H1 (cell line): ENCODE measurements around the gene PPME1. TPM values are rescaled to one million over a fixed set of nuclear protein-coding genes. Genes with fewer than 3 reads are reported as not detected.

ENCODE experiments used
- BACH1 ChIP-seq: IDR thresholded peaks from 2 replicates; pipeline ENCODE4 v1.6.1; 2012; ENCODE audit warnings: low read length, improper control_type of control experiment
- BCL11A ChIP-seq, 2 experiments: IDR thresholded peaks; one replicate each; pipeline ENCODE4 v1.6.1; 2011; ENCODE audit warnings: low read depth in 2 of 2, low read length in 2 of 2, mild to moderate bottlenecking in 2 of 2
- CHD1 ChIP-seq: IDR thresholded peaks from 2 replicates; pipeline ENCODE4 v1.6.1; 2012; ENCODE audit warnings: low read depth, low read length, improper control_type of control experiment
- CHD2 ChIP-seq: IDR thresholded peaks from 2 replicates; pipeline ENCODE4 v1.6.1; 2012; ENCODE audit warnings: low read length, improper control_type of control experiment
- HDAC6 ChIP-seq: IDR thresholded peaks from one replicate; pipeline ENCODE4 v1.7.1; 2012; ENCODE audit warnings: low read depth, mild to moderate bottlenecking, inconsistent platforms, low read length, moderate library complexity
- NANOG ChIP-seq: IDR thresholded peaks from 2 replicates; pipeline ENCODE4 v1.6.1; 2011; ENCODE audit warnings: low read length, low read depth, mild to moderate bottlenecking, inconsistent platforms; ENCODE audit not compliant: insufficient read depth, poor library complexity, severe bottlenecking
- POLR2A ChIP-seq, 2 experiments: IDR thresholded peaks; 1 replicate in 1 of 2; 2 replicates in 1 of 2; pipeline ENCODE4 v1.6.1; 2011; ENCODE audit warnings: low read depth in 2 of 2, low read length in 2 of 2, mild to moderate bottlenecking in 2 of 2; ENCODE audit errors: control extremely low read depth in 1 of 2
- SRF ChIP-seq: IDR thresholded peaks from 2 replicates; pipeline ENCODE4 v1.6.1; 2011; ENCODE audit warnings: mild to moderate bottlenecking, low read depth, low read length, moderate library complexity
- polyA plus RNA-seq, 7 experiments: library from polyadenylated mRNA; depleted of rRNA in 3 of 7; stranded (reverse) in 5 of 7; unstranded in 2 of 7; fragments of >200 nt in 5 of 7; fragments of 200-250 nt in 2 of 7; gene quantifications; 1 replicate in 5 of 7; 2 replicates in 1 of 7; 4 replicates in 1 of 7; pipeline versions ENCODE4 v1.2.1 to v1.2.3, GENCODE V29; 2011 to 2013; ENCODE audit warnings: missing spikeins in 2 of 7, mixed read lengths in 2 of 7
- total RNA-seq: library from RNA; stranded (reverse); fragmentation: NEBNext Ultra II Directional; extraction: Animal tissue kit (Norgen Biotek cat#: 25700); gene quantifications from 2 replicates; pipeline ENCODE4 v1.2.1, GENCODE V29; 2021

The PPME1 gene
- total and polyA plus RNA-seq, 2 of the 8 experiments (the other 6 are each of a cell fraction or from before 2014, with no cell fraction given), result 55.1 to 64.5 TPM

DNA sequence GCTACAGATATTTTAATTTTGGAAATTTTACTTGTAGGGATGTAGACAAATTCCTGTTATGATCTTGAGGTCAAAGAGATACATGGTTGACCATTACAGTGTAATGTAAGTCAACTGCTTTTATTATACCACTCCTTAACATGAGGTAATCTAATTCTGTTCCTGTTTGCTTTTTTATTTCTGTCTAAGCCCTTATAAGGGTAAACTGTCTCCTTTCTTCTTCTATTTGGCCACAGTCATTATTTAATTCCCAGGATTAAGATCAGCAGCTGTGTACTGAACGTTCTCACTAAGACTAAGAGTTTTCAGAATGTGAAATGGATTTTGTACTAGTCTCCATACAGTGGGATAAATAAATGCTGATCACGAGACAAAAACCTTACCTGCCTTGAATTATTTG is 33.1 kb upstream of the PPME1 start (continued):
- TF ChIP-seq NANOG, result no peak
- TF ChIP-seq BCL11A (IDR thresholded peaks at IDR 0.05; ENCODE audit: low read depth in 2 of 2, low read length in 2 of 2), result no peak
- TF ChIP-seq BACH1, result no peak
- TF ChIP-seq CHD2, result no peak
- no peak for TF ChIP-seq HDAC6
- no peak for TF ChIP-seq SRF
- TF ChIP-seq CHD1, result no peak
- TF ChIP-seq POLR2A (IDR thresholded peaks at IDR 0.05; ENCODE audit: control extremely low read depth in 1 of 2, low read depth in 2 of 2, low read length in 2 of 2), result no peak
- TF ChIP-seq, all 59 proteins: peak for 0
